WTC11 (cell line): ENCODE measurements around the gene NAP1L5.

Source experiments
- ATF2 ChIP-seq: sonication (generic); formaldehyde crosslinking; IDR thresholded peaks from 2 replicates; pipeline ENCODE4 v1.8.1; 2022; ENCODE audit warnings: low read depth, missing genetic modification reagents, borderline replicate concordance
- CBFB ChIP-seq: sonication (generic); formaldehyde crosslinking; IDR thresholded peaks from 2 replicates; pipeline ENCODE4 v1.8.1; 2022; ENCODE audit warnings: mild to moderate bottlenecking, low read depth, missing genetic modification reagents
- NFE2L1 ChIP-seq: sonication (generic); formaldehyde crosslinking; IDR thresholded peaks from 2 replicates; pipeline ENCODE4 v1.8.1; 2023; ENCODE audit warnings: missing genetic modification reagents
- SP1 ChIP-seq: sonication (generic); formaldehyde crosslinking; conservative IDR thresholded peaks from 2 replicates; pipeline ENCODE4 v1.8.1; 2022; ENCODE audit warnings: missing genetic modification reagents
- TEAD1 ChIP-seq: sonication (generic); formaldehyde crosslinking; IDR thresholded peaks from 2 replicates; pipeline ENCODE4 v1.8.0; 2022; ENCODE audit warnings: mild to moderate bottlenecking, missing genetic modification reagents
- ZBTB21 ChIP-seq: sonication (generic); formaldehyde crosslinking; IDR thresholded peaks from 2 replicates; pipeline ENCODE4 v1.8.1; 2023; ENCODE audit warnings: mild to moderate bottlenecking, missing genetic modification reagents, borderline replicate concordance
- ZNF138 ChIP-seq: sonication (generic); formaldehyde crosslinking; conservative IDR thresholded peaks from 2 replicates; pipeline ENCODE4 v1.8.1; 2022; ENCODE audit warnings: mild to moderate bottlenecking, moderate library complexity, missing genetic modification reagents
- ZNF232 ChIP-seq: sonication (generic); formaldehyde crosslinking; IDR thresholded peaks from 2 replicates; pipeline ENCODE4 v1.8.0; 2022; ENCODE audit warnings: mild to moderate bottlenecking, missing genetic modification reagents
- ZNF671 ChIP-seq: fragments of 250-450 bp; sonication (Bioruptor Pico); IDR thresholded peaks from 2 replicates; pipeline ENCODE4 v1.8.0; 2021; ENCODE audit warnings: mild to moderate bottlenecking
- TF ChIP-seq, protein P1 (sequence below): fragments of 200-600 bp; IDR thresholded peaks from 2 replicates; pipeline ENCODE4 v1.8.0; 2022; ENCODE audit warnings: antibody characterized with exemption

GRCh38 chr4:88646528-88647280 is 50.9 kb downstream of the NAP1L5 start:
- TF ChIP-seq CBFB (CRISPR knock-in tag) (no peak), ZNF232 (CRISPR knock-in tag) (no peak), TEAD1 (CRISPR knock-in tag) (no peak; the same call in 1 of the 2 replicates), ZNF671 (CRISPR knock-in tag) (no peak), ATF2 (CRISPR knock-in tag) (no peak), ZNF138 (CRISPR knock-in tag) (no peak), SP1 (CRISPR knock-in tag) (no peak), NFE2L1 (CRISPR knock-in tag) (no peak), ZBTB21 (CRISPR knock-in tag) (no peak)
- TF ChIP-seq, protein P1, sequence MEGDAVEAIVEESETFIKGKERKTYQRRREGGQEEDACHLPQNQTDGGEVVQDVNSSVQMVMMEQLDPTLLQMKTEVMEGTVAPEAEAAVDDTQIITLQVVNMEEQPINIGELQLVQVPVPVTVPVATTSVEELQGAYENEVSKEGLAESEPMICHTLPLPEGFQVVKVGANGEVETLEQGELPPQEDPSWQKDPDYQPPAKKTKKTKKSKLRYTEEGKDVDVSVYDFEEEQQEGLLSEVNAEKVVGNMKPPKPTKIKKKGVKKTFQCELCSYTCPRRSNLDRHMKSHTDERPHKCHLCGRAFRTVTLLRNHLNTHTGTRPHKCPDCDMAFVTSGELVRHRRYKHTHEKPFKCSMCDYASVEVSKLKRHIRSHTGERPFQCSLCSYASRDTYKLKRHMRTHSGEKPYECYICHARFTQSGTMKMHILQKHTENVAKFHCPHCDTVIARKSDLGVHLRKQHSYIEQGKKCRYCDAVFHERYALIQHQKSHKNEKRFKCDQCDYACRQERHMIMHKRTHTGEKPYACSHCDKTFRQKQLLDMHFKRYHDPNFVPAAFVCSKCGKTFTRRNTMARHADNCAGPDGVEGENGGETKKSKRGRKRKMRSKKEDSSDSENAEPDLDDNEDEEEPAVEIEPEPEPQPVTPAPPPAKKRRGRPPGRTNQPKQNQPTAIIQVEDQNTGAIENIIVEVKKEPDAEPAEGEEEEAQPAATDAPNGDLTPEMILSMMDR = no peak
